HepG2 (cell line): ENCODE measurements around the gene HSPA1L. TPM values are rescaled to one million over a fixed set of nuclear protein-coding genes. Genes with fewer than 3 reads are reported as not detected.
A peak's percentile ranks its signal among the peaks of the same experiment; 100 is the strongest.

Source experiments
- MTA1 ChIP-seq: sonication (generic); formaldehyde crosslinking; IDR thresholded peaks from 2 replicates; pipeline ENCODE4 v1.4.0; 2020; ENCODE audit warnings: missing genetic modification reagents, mild to moderate bottlenecking, borderline replicate concordance
- PAX8 ChIP-seq: sonication (generic); formaldehyde crosslinking; IDR thresholded peaks from 2 replicates; pipeline ENCODE4 v1.8.0; 2022; ENCODE audit warnings: mild to moderate bottlenecking, missing genetic modification reagents, borderline replicate concordance
- RERE ChIP-seq: IDR thresholded peaks from 2 replicates; pipeline ENCODE4 v1.6.1; 2016; ENCODE audit warnings: low read depth, missing genetic modification reagents, missing compliant biosample characterization
- SIX1 ChIP-seq: sonication (generic); formaldehyde crosslinking; IDR thresholded peaks from 2 replicates; pipeline ENCODE4 v1.4.0; 2020; ENCODE audit warnings: missing genetic modification reagents, borderline replicate concordance
- TBX3 ChIP-seq: fragments of 450-650 bp; IDR thresholded peaks from 2 replicates; pipeline ENCODE4 v1.6.1; 2017; ENCODE audit warnings: antibody characterized with exemption, mild to moderate bottlenecking, inconsistent platforms, borderline replicate concordance
- TEAD3 ChIP-seq: optimal IDR thresholded peaks from 2 replicates; pipeline ENCODE3; 2016; ENCODE audit warnings: borderline replicate concordance
- ZFY ChIP-seq: sonication (generic); formaldehyde crosslinking; IDR thresholded peaks from 2 replicates; pipeline ENCODE4 v1.4.0; 2020; ENCODE audit warnings: missing genetic modification reagents
- ZNF12 ChIP-seq: sonication (generic); formaldehyde crosslinking; IDR thresholded peaks from 2 replicates; pipeline ENCODE4 v1.5.0; 2020; ENCODE audit warnings: missing genetic modification reagents
- ZNF274 ChIP-seq: sonication (generic); formaldehyde crosslinking; IDR thresholded peaks from 2 replicates; pipeline ENCODE4 v1.5.1; 2020; ENCODE audit warnings: mild to moderate bottlenecking, missing genetic modification reagents
- ZNF292 ChIP-seq: sonication (generic); formaldehyde crosslinking; IDR thresholded peaks from 2 replicates; pipeline ENCODE4 v1.8.1; 2022; ENCODE audit warnings: mild to moderate bottlenecking, low read depth, missing genetic modification reagents, borderline replicate concordance
- ZNF329 ChIP-seq: sonication (generic); formaldehyde crosslinking; IDR thresholded peaks from 2 replicates; pipeline ENCODE4 v1.9.0; 2021; ENCODE audit warnings: low read depth, mild to moderate bottlenecking, missing genetic modification reagents
- ZNF33A ChIP-seq: sonication (generic); formaldehyde crosslinking; IDR thresholded peaks from 2 replicates; pipeline ENCODE4 v1.5.1; 2020; ENCODE audit warnings: missing genetic modification reagents, mild to moderate bottlenecking, moderate library complexity, borderline replicate concordance
- ZNF629 ChIP-seq: sonication (generic); formaldehyde crosslinking; conservative IDR thresholded peaks from 2 replicates; pipeline ENCODE4 v1.5.0; 2020; ENCODE audit warnings: missing genetic modification reagents
- ZNF660 ChIP-seq: sonication (generic); formaldehyde crosslinking; IDR thresholded peaks from 2 replicates; pipeline ENCODE4 v1.5.1; 2020; ENCODE audit warnings: mild to moderate bottlenecking, low read depth, missing genetic modification reagents, borderline replicate concordance
- polyA plus RNA-seq, 8 experiments: library from polyadenylated mRNA; depleted of rRNA in 3 of 8; stranded (reverse) in 7 of 8; unstranded in 1 of 8; fragments of >200 nt; fragmentation: Illumina TruSeq in 4 of 8; extraction: Trizol in 4 of 8; gene quantifications; 2 replicates each; pipeline versions ENCODE4 v1.2.1 to v1.2.3, GENCODE V29; 2011 to 2016; ENCODE audit warnings: low read depth in 4 of 8, missing spikeins in 1 of 8, mixed read lengths in 1 of 8; ENCODE audit not compliant: insufficient read depth in 1 of 8
- total RNA-seq, 5 experiments: library from RNA; depleted of rRNA; stranded (reverse); fragments of >200 nt; fragmentation: Illumina TruSeq; extraction: Trizol; gene quantifications; 2 replicates each; pipeline ENCODE4 v1.2.3, GENCODE V29; 2016; ENCODE audit warnings: low read depth in 1 of 5
- TF ChIP-seq, protein P1 (sequence below): sonication (generic); formaldehyde crosslinking; IDR thresholded peaks from 2 replicates; pipeline ENCODE4 v1.4.0; 2020; ENCODE audit warnings: missing genetic modification reagents, low read depth, mild to moderate bottlenecking, borderline replicate concordance
- TF ChIP-seq, protein P2 (sequence below): sonication (generic); formaldehyde crosslinking; IDR thresholded peaks from 2 replicates; pipeline ENCODE4 v1.4.0; 2020; ENCODE audit warnings: mild to moderate bottlenecking, missing genetic modification reagents
- TF ChIP-seq, protein P3 (sequence below): sonication (generic); formaldehyde crosslinking; IDR thresholded peaks from 2 replicates; pipeline ENCODE4 v1.5.0; 2020; ENCODE audit warnings: mild to moderate bottlenecking, missing genetic modification reagents

The HSPA1L gene
- total and polyA plus RNA-seq, 2 of the 13 experiments (the other 11 are each of a cell fraction or from before 2014, with no cell fraction given): 0.55 to 1.0 TPM

DNA sequence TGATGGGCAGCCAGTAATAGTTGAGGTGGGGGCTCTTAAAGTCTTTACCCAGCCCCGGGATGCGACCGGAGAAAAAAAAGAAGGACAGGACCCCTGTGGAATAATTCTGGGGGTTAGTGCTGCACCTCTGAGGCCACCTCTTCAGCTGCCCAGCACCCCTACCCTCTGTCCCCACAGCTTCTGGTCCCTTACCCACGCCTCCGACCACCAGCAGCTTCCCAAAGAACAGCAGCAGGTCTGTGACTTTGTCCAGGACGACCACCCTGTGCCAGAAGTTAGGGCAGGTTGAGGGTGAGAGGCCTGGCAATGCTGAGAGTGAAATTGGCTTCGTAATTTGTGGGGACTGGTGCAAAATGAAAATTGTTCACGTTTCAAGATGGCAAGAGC, 49.7 kb upstream of the HSPA1L start (continued):
- TF ChIP-seq, protein P1, sequence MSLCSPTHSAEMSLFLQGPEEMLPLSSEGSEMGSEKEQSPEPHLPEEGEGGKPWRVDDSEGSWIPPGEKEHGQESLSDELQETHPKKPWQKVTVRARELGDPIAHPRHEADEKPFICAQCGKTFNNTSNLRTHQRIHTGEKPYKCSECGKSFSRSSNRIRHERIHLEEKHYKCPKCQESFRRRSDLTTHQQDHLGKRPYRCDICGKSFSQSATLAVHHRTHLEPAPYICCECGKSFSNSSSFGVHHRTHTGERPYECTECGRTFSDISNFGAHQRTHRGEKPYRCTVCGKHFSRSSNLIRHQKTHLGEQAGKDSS (CRISPR knock-in tag): no peak
- TF ChIP-seq SIX1 (CRISPR knock-in tag) (no peak), ZNF329 (CRISPR knock-in tag) (no peak), TEAD3 (no peak), MTA1 (CRISPR knock-in tag) (no peak), ZNF12 (no peak), ZFY (no peak), ZNF274 (CRISPR knock-in tag) (no peak), RERE (CRISPR knock-in tag) (no peak), PAX8 (0 out of 2 replicates have a peak, but pooled peaks have one; percentile 60), ZNF629 (CRISPR knock-in tag) (no peak), ZNF660 (CRISPR knock-in tag) (no peak), ZNF33A (CRISPR knock-in tag) (no peak), ZNF292 (no peak), TBX3 (no peak)
- TF ChIP-seq, protein P2, sequence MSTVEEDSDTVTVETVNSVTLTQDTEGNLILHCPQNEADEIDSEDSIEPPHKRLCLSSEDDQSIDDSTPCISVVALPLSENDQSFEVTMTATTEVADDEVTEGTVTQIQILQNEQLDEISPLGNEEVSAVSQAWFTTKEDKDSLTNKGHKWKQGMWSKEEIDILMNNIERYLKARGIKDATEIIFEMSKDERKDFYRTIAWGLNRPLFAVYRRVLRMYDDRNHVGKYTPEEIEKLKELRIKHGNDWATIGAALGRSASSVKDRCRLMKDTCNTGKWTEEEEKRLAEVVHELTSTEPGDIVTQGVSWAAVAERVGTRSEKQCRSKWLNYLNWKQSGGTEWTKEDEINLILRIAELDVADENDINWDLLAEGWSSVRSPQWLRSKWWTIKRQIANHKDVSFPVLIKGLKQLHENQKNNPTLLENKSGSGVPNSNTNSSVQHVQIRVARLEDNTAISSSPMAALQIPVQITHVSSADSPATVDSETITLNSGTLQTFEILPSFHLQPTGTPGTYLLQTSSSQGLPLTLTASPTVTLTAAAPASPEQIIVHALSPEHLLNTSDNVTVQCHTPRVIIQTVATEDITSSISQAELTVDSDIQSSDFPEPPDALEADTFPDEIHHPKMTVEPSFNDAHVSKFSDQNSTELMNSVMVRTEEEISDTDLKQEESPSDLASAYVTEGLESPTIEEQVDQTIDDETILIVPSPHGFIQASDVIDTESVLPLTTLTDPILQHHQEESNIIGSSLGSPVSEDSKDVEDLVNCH (CRISPR knock-in tag): 0 out of 2 replicates have a peak, but pooled peaks have one; percentile 8
- TF ChIP-seq, protein P3, sequence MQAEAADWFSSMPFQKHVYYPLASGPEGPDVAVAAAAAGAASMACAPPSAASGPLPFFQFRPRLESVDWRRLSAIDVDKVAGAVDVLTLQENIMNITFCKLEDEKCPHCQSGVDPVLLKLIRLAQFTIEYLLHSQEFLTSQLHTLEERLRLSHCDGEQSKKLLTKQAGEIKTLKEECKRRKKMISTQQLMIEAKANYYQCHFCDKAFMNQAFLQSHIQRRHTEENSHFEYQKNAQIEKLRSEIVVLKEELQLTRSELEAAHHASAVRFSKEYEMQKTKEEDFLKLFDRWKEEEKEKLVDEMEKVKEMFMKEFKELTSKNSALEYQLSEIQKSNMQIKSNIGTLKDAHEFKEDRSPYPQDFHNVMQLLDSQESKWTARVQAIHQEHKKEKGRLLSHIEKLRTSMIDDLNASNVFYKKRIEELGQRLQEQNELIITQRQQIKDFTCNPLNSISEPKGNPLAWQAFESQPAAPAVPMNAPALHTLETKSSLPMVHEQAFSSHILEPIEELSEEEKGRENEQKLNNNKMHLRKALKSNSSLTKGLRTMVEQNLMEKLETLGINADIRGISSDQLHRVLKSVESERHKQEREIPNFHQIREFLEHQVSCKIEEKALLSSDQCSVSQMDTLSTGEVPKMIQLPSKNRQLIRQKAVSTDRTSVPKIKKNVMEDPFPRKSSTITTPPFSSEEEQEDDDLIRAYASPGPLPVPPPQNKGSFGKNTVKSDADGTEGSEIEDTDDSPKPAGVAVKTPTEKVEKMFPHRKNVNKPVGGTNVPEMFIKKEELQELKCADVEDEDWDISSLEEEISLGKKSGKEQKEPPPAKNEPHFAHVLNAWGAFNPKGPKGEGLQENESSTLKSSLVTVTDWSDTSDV (CRISPR knock-in tag): peak; percentile 51; the same call in 1 of the 2 replicates
